PFSK-1 (cell line): ENCODE data around the gene TRPT1.

Experiments
- FOXP2 ChIP-seq: optimal IDR thresholded peaks from 2 replicates; pipeline ENCODE3; 2011; ENCODE audit warnings: borderline replicate concordance, control low read depth, inconsistent platforms; ENCODE audit not compliant: insufficient read depth; ENCODE audit errors: extremely low read length, extremely low read depth
- POLR2AphosphoS5 ChIP-seq: IDR thresholded peaks from 2 replicates; pipeline ENCODE4 v1.6.1; 2012; ENCODE audit warnings: low read depth, mild to moderate bottlenecking, control low read depth, low read length, moderate library complexity
- SIN3A ChIP-seq: IDR thresholded peaks from 2 replicates; pipeline ENCODE4 v1.6.1; 2012; ENCODE audit warnings: mild to moderate bottlenecking, low read length, moderate library complexity, borderline replicate concordance; ENCODE audit not compliant: insufficient read depth
- TAF1 ChIP-seq: IDR thresholded peaks from 2 replicates; pipeline ENCODE4 v1.6.1; 2012; ENCODE audit warnings: low read length, control low read depth, borderline replicate concordance; ENCODE audit not compliant: insufficient read depth
- TF ChIP-seq, protein P1 (sequence below), 2 experiments: IDR thresholded peaks; 2 replicates each; pipeline versions ENCODE4 v1.6.1 to v1.8.0; 2011 to 2012; ENCODE audit warnings: low read depth in 2 of 2, low read length in 2 of 2, control low read depth in 1 of 2, inconsistent platforms in 1 of 2, mild to moderate bottlenecking in 1 of 2, moderate library complexity in 1 of 2; ENCODE audit not compliant: insufficient read depth in 1 of 2

TRPT1 gene

GRCh38 chr11:64247729-64248531 is 21.9 kb upstream of the TRPT1 start:
- no peak for TF ChIP-seq TAF1
- TF ChIP-seq POLR2AphosphoS5: no peak
- TF ChIP-seq SIN3A: no peak
- TF ChIP-seq, protein P1, sequence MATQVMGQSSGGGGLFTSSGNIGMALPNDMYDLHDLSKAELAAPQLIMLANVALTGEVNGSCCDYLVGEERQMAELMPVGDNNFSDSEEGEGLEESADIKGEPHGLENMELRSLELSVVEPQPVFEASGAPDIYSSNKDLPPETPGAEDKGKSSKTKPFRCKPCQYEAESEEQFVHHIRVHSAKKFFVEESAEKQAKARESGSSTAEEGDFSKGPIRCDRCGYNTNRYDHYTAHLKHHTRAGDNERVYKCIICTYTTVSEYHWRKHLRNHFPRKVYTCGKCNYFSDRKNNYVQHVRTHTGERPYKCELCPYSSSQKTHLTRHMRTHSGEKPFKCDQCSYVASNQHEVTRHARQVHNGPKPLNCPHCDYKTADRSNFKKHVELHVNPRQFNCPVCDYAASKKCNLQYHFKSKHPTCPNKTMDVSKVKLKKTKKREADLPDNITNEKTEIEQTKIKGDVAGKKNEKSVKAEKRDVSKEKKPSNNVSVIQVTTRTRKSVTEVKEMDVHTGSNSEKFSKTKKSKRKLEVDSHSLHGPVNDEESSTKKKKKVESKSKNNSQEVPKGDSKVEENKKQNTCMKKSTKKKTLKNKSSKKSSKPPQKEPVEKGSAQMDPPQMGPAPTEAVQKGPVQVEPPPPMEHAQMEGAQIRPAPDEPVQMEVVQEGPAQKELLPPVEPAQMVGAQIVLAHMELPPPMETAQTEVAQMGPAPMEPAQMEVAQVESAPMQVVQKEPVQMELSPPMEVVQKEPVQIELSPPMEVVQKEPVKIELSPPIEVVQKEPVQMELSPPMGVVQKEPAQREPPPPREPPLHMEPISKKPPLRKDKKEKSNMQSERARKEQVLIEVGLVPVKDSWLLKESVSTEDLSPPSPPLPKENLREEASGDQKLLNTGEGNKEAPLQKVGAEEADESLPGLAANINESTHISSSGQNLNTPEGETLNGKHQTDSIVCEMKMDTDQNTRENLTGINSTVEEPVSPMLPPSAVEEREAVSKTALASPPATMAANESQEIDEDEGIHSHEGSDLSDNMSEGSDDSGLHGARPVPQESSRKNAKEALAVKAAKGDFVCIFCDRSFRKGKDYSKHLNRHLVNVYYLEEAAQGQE (IDR thresholded peaks at IDR 0.05; ENCODE audit: insufficient read depth in 1 of 2, low read depth in 2 of 2, low read length in 2 of 2): no peak
- TF ChIP-seq FOXP2: no peak

- TF ChIP-seq TAF1: no peak
- TF ChIP-seq SIN3A: peak; percentile 31; the same call in 1 of the 2 replicates
These were observed 21.1 kb upstream of the TRPT1 start, which contains the start of gene PPP1R14B for GRCh38 chr11:64246871-64247728. TSS of gene PPP1R14B (minus strand) at chr11:64246943. CDS start at chr11:64246673, 270 bp downstream.

DNA sequence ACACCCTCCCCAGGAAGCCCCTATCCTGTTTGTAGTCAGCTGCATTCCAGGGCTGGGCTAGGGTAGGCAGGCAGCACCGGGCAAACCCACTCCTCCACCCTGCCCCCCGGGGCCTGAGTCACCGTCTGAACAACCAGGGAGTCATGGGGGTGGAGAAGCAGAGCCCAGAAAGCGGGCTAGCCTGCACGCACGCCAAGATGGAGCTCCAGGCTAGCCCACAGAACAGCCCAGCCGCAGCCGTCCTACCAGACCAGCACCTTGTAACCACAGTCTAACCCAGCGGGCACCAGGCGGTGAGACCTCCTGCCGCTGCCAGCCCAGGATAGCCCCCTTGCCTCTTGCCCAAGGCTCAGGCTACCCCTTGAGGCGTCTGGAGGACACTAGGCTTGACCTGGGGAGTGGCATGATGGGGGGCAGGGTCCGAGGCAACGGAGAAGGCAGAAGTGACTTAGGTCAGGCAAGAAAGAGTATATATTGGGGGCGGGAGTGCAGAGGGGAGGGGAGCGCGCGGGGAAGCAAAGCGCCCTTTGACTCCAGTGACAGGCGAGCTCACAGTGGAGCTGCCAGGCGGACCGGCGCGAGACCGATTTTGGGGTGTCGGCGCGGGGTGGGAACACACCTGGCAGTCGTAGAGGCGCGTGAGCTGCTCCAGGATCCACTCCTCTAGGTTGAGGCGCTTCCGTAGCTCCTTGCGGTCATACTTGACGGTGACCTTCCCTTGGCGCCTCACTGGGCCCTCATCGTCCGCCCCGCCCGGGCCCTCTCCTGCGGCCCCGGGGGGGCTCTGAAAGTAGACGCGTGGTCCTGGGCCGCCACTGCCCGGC is 20.0 kb upstream of the TRPT1 start:
- TF ChIP-seq POLR2AphosphoS5 (peak; percentile 40), TAF1 (peak; percentile 59; the same call in 1 of the 2 replicates), SIN3A (0 out of 2 replicates have a peak, but pooled peaks have one; percentile 39), FOXP2 (no peak)
- TF ChIP-seq, protein P1 (IDR thresholded peaks at IDR 0.05; ENCODE audit: insufficient read depth in 1 of 2, low read depth in 2 of 2, low read length in 2 of 2): no peak

DNA sequence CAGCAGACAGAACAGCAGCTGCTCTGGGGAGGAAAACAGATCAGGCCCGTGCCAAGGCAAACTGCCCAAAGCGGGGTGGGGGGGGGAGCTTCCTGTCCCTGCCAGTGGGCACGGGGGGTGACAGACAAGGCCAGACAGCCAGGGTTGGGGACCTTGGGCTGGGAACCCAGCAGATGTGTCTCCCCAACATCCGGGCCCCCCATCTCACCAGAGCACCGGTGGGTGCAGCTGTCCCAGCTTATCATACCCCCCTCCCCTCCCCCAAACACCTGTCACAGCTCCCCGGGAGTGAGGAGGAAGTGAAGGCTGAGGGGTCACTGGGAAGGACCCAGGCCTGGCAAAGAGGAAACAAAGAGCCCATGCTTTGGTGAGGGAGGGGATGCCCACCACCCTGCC is 19.4 kb upstream of the TRPT1 start:
- TF ChIP-seq FOXP2: no peak
- TF ChIP-seq SIN3A: no peak; the same call in 1 of the 2 replicates
- no peak for TF ChIP-seq POLR2AphosphoS5
- TF ChIP-seq TAF1: no peak
- TF ChIP-seq, protein P1 (IDR thresholded peaks at IDR 0.05; ENCODE audit: insufficient read depth in 1 of 2, low read depth in 2 of 2, low read length in 2 of 2): no peak

- TF ChIP-seq TAF1: no peak
- TF ChIP-seq FOXP2: no peak
- no peak for TF ChIP-seq POLR2AphosphoS5
- no peak for TF ChIP-seq SIN3A
These were observed 19.0 kb upstream of the TRPT1 start for GRCh38 chr11:64244966-64245365.

DNA sequence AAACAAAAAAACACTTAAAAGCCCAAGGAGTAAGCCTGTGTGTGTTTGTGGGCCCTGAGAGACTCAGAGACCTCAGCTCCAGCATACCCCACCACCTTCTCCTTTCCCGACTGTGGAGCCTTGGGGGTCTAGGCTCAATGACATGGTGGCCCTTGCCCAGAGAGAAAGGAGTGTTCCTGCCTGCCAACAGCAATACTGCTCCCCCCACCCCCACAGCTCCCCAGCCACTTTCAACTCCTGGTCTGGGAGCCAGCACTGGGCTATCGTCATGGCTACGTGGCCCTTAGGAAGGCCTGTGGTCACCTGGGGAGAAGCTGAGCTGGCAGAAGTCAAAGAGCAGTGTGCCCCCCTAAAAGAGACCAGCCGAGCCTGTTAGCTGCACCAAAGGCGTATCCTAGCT is 18.1 kb upstream of the TRPT1 start:
- TF ChIP-seq SIN3A (no peak), FOXP2 (no peak), TAF1 (no peak), POLR2AphosphoS5 (no peak)
- TF ChIP-seq, protein P1 (IDR thresholded peaks at IDR 0.05; ENCODE audit: insufficient read depth in 1 of 2, low read depth in 2 of 2, low read length in 2 of 2): no peak
